ENCODE measurements around the gene ZBTB20. TPM values are rescaled to one million over a fixed set of nuclear protein-coding genes. Genes with fewer than 3 reads are reported as not detected.

ZBTB20 gene
- total and polyA plus RNA-seq, 4 donors = 0.88 to 83.2 (median 20.4) TPM

GRCh38 chr3:114308830-114309229 lies 838.3 kb downstream of the ZBTB20 start:
- H3K9me3 ChIP-seq (ENCODE audit: control insufficient read depth in 4 of 4, low read length in 3 of 4) = no peaks in the 10 kb centered on the region
- H3K27me3 ChIP-seq (ENCODE audit: control insufficient read depth in 4 of 4, insufficient read depth in 4 of 4, low read length in 3 of 4) = no peaks in the 10 kb centered on the region
- 74% methylated on average over 5 of the region's 5 CpGs for whole genome bisulfite sequencing
- no peak overlapping the region for H3K9ac ChIP-seq (ENCODE audit: low read depth in 1 of 2, low read length in 2 of 2)
- H3K4me1 ChIP-seq (ENCODE audit: control insufficient read depth in 4 of 4, insufficient read depth in 4 of 4, low read length in 3 of 4) = no peaks in the 10 kb centered on the region
- no peak overlapping the region for H3K4me3 ChIP-seq (ENCODE audit: low read depth in 1 of 3, low read length in 3 of 3)
- TF ChIP-seq FOXA1 (IDR thresholded peaks at IDR 0.05) (no peak), ZBTB33 (IDR thresholded peaks at IDR 0.05) (no peak), RXRA (IDR thresholded peaks at IDR 0.05) (no peak), FOXA2 (IDR thresholded peaks at IDR 0.05) (no peak), MAX (IDR thresholded peaks at IDR 0.05) (no peak), HNF4A (conservative IDR thresholded peaks at IDR 0.05) (no peak), JUND (IDR thresholded peaks at IDR 0.05) (no peak), SP1 (IDR thresholded peaks at IDR 0.05) (no peak), GABPA (IDR thresholded peaks at IDR 0.05 in 1 of 2, conservative IDR thresholded peaks at IDR 0.05 in 1 of 2) (no peak), HNF4G (IDR thresholded peaks at IDR 0.05) (no peak), RAD21 (IDR thresholded peaks at IDR 0.05) (no peak), YY1 (IDR thresholded peaks at IDR 0.05) (no peak), NR2F2 (IDR thresholded peaks at IDR 0.05) (no peak), REST (IDR thresholded peaks at IDR 0.05) (no peak), TAF1 (conservative IDR thresholded peaks at IDR 0.05) (no peak), EGR1 (IDR thresholded peaks at IDR 0.05; ENCODE audit: low read depth in 2 of 2) (no peak)
- TF ChIP-seq, protein P1, sequence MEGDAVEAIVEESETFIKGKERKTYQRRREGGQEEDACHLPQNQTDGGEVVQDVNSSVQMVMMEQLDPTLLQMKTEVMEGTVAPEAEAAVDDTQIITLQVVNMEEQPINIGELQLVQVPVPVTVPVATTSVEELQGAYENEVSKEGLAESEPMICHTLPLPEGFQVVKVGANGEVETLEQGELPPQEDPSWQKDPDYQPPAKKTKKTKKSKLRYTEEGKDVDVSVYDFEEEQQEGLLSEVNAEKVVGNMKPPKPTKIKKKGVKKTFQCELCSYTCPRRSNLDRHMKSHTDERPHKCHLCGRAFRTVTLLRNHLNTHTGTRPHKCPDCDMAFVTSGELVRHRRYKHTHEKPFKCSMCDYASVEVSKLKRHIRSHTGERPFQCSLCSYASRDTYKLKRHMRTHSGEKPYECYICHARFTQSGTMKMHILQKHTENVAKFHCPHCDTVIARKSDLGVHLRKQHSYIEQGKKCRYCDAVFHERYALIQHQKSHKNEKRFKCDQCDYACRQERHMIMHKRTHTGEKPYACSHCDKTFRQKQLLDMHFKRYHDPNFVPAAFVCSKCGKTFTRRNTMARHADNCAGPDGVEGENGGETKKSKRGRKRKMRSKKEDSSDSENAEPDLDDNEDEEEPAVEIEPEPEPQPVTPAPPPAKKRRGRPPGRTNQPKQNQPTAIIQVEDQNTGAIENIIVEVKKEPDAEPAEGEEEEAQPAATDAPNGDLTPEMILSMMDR (IDR thresholded peaks at IDR 0.05; ENCODE audit: low read depth, low read length, missing input control) = no peak
- TF ChIP-seq, protein P2, sequence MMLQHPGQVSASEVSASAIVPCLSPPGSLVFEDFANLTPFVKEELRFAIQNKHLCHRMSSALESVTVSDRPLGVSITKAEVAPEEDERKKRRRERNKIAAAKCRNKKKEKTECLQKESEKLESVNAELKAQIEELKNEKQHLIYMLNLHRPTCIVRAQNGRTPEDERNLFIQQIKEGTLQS (IDR thresholded peaks at IDR 0.05) = no peak
- H3K27ac ChIP-seq (ENCODE audit: low read depth in 1 of 2, low read length in 2 of 2) = no peak overlapping the region
- H3K36me3 ChIP-seq (ENCODE audit: control insufficient read depth in 4 of 4, insufficient read depth in 3 of 4, low read depth in 1 of 4, low read length in 3 of 4) = no peaks in the 10 kb centered on the region
- DNase-seq (ENCODE audit: low spot score) = no peak

All from liver (tissue), 9 donors.